GM23248 (cell line): Measurements from ENCODE around the gene GRID2. TPM values are rescaled to one million over a fixed set of nuclear protein-coding genes. Genes with fewer than 3 reads are reported as not detected.

Source experiments
- DNase-seq: peaks from one replicate; pipeline ENCODE4 v3.0.0-alpha.2; 2015
- H2AFZ ChIP-seq: fragments of 200-600 bp; sonication (generic); 2 replicates; pipeline ENCODE4 v1.6.1; 2016; ENCODE audit warnings: antibody characterized with exemption
- H3F3A ChIP-seq: fragments of 200-600 bp; sonication (generic); 2 replicates; pipeline ENCODE4 v1.6.1; 2016; ENCODE audit warnings: mild to moderate bottlenecking, antibody characterized with exemption, mixed run types; ENCODE audit not compliant: insufficient read depth
- H3K27ac ChIP-seq: fragments of 200-600 bp; sonication (generic); 2 replicates; pipeline ENCODE4 v1.5.1; 2016; ENCODE audit warnings: mild to moderate bottlenecking
- H3K27me3 ChIP-seq: fragments of 200-600 bp; sonication (generic); replicated peaks from 2 replicates; pipeline ENCODE4 v1.6.1; 2016; ENCODE audit warnings: mild to moderate bottlenecking; ENCODE audit not compliant: insufficient read depth
- H3K36me3 ChIP-seq: fragments of 200-600 bp; sonication (generic); 2 replicates; pipeline ENCODE4 v1.6.1; 2016; ENCODE audit warnings: low read depth, mild to moderate bottlenecking
- H3K4me1 ChIP-seq: fragments of 200-600 bp; sonication (generic); 2 replicates; pipeline ENCODE4 v1.6.1; 2016; ENCODE audit warnings: mild to moderate bottlenecking; ENCODE audit not compliant: insufficient read depth
- H3K4me2 ChIP-seq: fragments of 200-600 bp; sonication (generic); one replicate; pipeline ENCODE4 v1.6.1; 2016; ENCODE audit warnings: mild to moderate bottlenecking; ENCODE audit not compliant: unreplicated experiment
- H3K4me3 ChIP-seq: fragments of 200-600 bp; sonication (generic); 2 replicates; pipeline ENCODE4 v1.5.1; 2016; ENCODE audit warnings: mild to moderate bottlenecking
- H3K79me2 ChIP-seq: fragments of 200-600 bp; sonication (generic); 2 replicates; pipeline ENCODE4 v1.6.1; 2016; ENCODE audit warnings: mild to moderate bottlenecking; ENCODE audit not compliant: insufficient read depth
- H3K9ac ChIP-seq: fragments of 200-600 bp; sonication (generic); 2 replicates; pipeline ENCODE4 v1.6.1; 2016; ENCODE audit warnings: mild to moderate bottlenecking
- H3K9me2 ChIP-seq: fragments of 200-600 bp; sonication (generic); 2 replicates; pipeline ENCODE4 v1.6.1; 2016; ENCODE audit warnings: mixed run types, mild to moderate bottlenecking, moderate library complexity; ENCODE audit not compliant: insufficient read depth
- H3K9me3 ChIP-seq: fragments of 200-600 bp; sonication (generic); one replicate; pipeline ENCODE4 v1.6.1; 2017; ENCODE audit warnings: low read depth
- H4K20me1 ChIP-seq: fragments of 200-600 bp; sonication (generic); 2 replicates; pipeline ENCODE4 v1.6.0; 2016; ENCODE audit not compliant: insufficient read depth
- EZH2 ChIP-seq: fragments of 200-600 bp; sonication (generic); IDR thresholded peaks from 2 replicates; pipeline ENCODE4 v1.6.1; 2018; ENCODE audit warnings: antibody characterized with exemption, mild to moderate bottlenecking; ENCODE audit not compliant: insufficient read depth, poor library complexity, severe bottlenecking
- EZH2phosphoT487 ChIP-seq: fragments of 200-600 bp; sonication (generic); IDR thresholded peaks from 2 replicates; pipeline ENCODE4 v1.6.1; 2018; ENCODE audit warnings: antibody characterized with exemption, moderate library complexity, mild to moderate bottlenecking, low read depth; ENCODE audit not compliant: insufficient read depth
- WGBS, 2 experiments: methylation state at CpG; one replicate each; pipeline ENCODE4 v1.1.6; 2015 to 2017; ENCODE audit warnings: low lambda C conversion rate in 2 of 2, low coverage in 1 of 2; ENCODE audit errors: missing lambda C conversion rate in 2 of 2; 5-methylcytosine and 5-hydroxymethylcytosine counted together
- in situ Hi-C: fragments of 300-500 bp; cut with MboI; formaldehyde crosslinking; loops from 2 replicates; pipeline ENCODE4 v1.15.0; 2020
- polyA plus RNA-seq: library from polyadenylated mRNA; unstranded; fragments of >200 nt; fragmentation: Nextera tagmentation; extraction: Ambion mirVana; gene quantifications from 2 replicates; pipeline ENCODE4 v1.2.1, GENCODE V29; 2016
- total RNA-seq: library from RNA; depleted of rRNA; stranded (reverse); fragments of >200 nt; shearing (Covaris generic); gene quantifications from 2 replicates; pipeline ENCODE4 v1.2.3, GENCODE V29; 2014

The GRID2 gene
- total and polyA plus RNA-seq, 2 experiments from 2014 or later: not detected

- H3K9me3 ChIP-seq: no peaks in the 10 kb centered on the region
- in situ Hi-C loops: no loop called here
- H3K9ac ChIP-seq: no peak overlapping the region
- H3K79me2 ChIP-seq: no peaks in the 10 kb centered on the region
- H3F3A ChIP-seq: no peaks in the 10 kb centered on the region
- H3K27ac ChIP-seq: no peak overlapping the region
- H4K20me1 ChIP-seq: no peaks in the 10 kb centered on the region
- no peaks in the 10 kb centered on the region for H3K36me3 ChIP-seq
- WGBS, 2 experiments: 53 to 54% methylated on average over 4 of the region's 4 CpGs
- no peaks in the 10 kb centered on the region for H3K27me3 ChIP-seq
- H3K9me2 ChIP-seq: no peaks in the 10 kb centered on the region
- no peak overlapping the region for H2AFZ ChIP-seq
- H3K4me3 ChIP-seq: no peak overlapping the region
- TF ChIP-seq EZH2 (no peak), EZH2phosphoT487 (no peak)
- no peak overlapping the region for H3K4me2 ChIP-seq
- H3K4me1 ChIP-seq: no peaks in the 10 kb centered on the region
- DNase-seq: no peak
These were observed 884.1 kb downstream of the GRID2 start for GRCh38 chr4:93187892-93188291.

GRCh38 chr4:93199492-93199891 lies 895.7 kb downstream of the GRID2 start:
- in situ Hi-C loops: no loop called here
- Histone ChIP-seq H3K27me3 (no peaks in the 10 kb centered on the region), H3F3A (no peaks in the 10 kb centered on the region), H2AFZ (no peak overlapping the region), H3K4me2 (no peak overlapping the region), H3K36me3 (no peaks in the 10 kb centered on the region), H3K4me3 (no peak overlapping the region), H3K9ac (no peak overlapping the region), H3K27ac (no peak overlapping the region), H4K20me1 (no peaks in the 10 kb centered on the region), H3K4me1 (no peaks in the 10 kb centered on the region), H3K79me2 (no peaks in the 10 kb centered on the region), H3K9me2 (no peaks in the 10 kb centered on the region), H3K9me3 (no peaks in the 10 kb centered on the region)
- peak; percentile 53 for DNase-seq
- no peak for TF ChIP-seq EZH2phosphoT487
- no peak for TF ChIP-seq EZH2
- 0 to 2% methylated on average over 2 of the region's 2 CpGs for WGBS, 2 experiments

- Histone ChIP-seq H3K36me3 (no peaks in the 10 kb centered on the region), H3K27me3 (no peaks in the 10 kb centered on the region), H3K9me3 (no peaks in the 10 kb centered on the region), H3K4me2 (no peak overlapping the region), H3F3A (no peaks in the 10 kb centered on the region), H3K9ac (no peak overlapping the region), H3K4me3 (no peak overlapping the region), H2AFZ (no peak overlapping the region), H3K79me2 (no peaks in the 10 kb centered on the region), H3K27ac (no peak overlapping the region), H3K4me1 (no peaks in the 10 kb centered on the region), H3K9me2 (no peaks in the 10 kb centered on the region), H4K20me1 (no peaks in the 10 kb centered on the region)
- in situ Hi-C loops: no loop called here
- WGBS, 2 experiments: 9 to 10% methylated on average over 4 of the region's 4 CpGs
- DNase-seq: no peak
- no peak for TF ChIP-seq EZH2phosphoT487
These were observed 897.8 kb downstream of the GRID2 start for GRCh38 chr4:93201471-93202096.

GRCh38 chr4:93203708-93204107 lies 899.9 kb downstream of the GRID2 start:
- no peaks in the 10 kb centered on the region for H3K9me3 ChIP-seq
- no peak overlapping the region for H3K27ac ChIP-seq
- H3K9me2 ChIP-seq: no peaks in the 10 kb centered on the region
- H3K36me3 ChIP-seq: no peaks in the 10 kb centered on the region
- no peak for TF ChIP-seq EZH2phosphoT487
- TF ChIP-seq EZH2: no peak
- H3K9ac ChIP-seq: no peak overlapping the region
- WGBS, 2 experiments: 24 to 30% methylated on average over 4 of the region's 4 CpGs
- in situ Hi-C loops: no loop called here
- no peaks in the 10 kb centered on the region for H3K4me1 ChIP-seq
- no peak overlapping the region for H2AFZ ChIP-seq
- no peak overlapping the region for H3K4me2 ChIP-seq
- DNase-seq: peak; percentile 24
- H3K79me2 ChIP-seq: no peaks in the 10 kb centered on the region
- H4K20me1 ChIP-seq: no peaks in the 10 kb centered on the region
- no peaks in the 10 kb centered on the region for H3F3A ChIP-seq
- H3K4me3 ChIP-seq: no peak overlapping the region
- no peaks in the 10 kb centered on the region for H3K27me3 ChIP-seq

- TF ChIP-seq EZH2phosphoT487 (no peak), EZH2 (no peak)
These were observed 908.5 kb downstream of the GRID2 start for GRCh38 chr4:93212250-93212649.

More at GRCh38 chr4:93212250-93212649, 908.5 kb downstream of the GRID2 start:
- Histone ChIP-seq H3K4me1 (no peaks in the 10 kb centered on the region), H3K27me3 (no peaks in the 10 kb centered on the region), H3K4me3 (no peak overlapping the region), H2AFZ (no peak overlapping the region), H4K20me1 (no peaks in the 10 kb centered on the region), H3K9ac (no peak overlapping the region), H3K4me2 (no peak overlapping the region), H3K36me3 (no peaks in the 10 kb centered on the region), H3K79me2 (no peaks in the 10 kb centered on the region), H3F3A (no peaks in the 10 kb centered on the region), H3K9me2 (no peaks in the 10 kb centered on the region), H3K27ac (no peak overlapping the region), H3K9me3 (no peaks in the 10 kb centered on the region)
- in situ Hi-C loops: no loop called here
- 52 to 65% methylated on average over 3 of the region's 3 CpGs for WGBS, 2 experiments
- no peak for DNase-seq
